Muscle layer of duodenum (tissue), 2 donors: ENCODE measurements around the gene ZNF429.
"Not testable (repeated sequence)": the region's sequence is repeated elsewhere in the genome, so short reads cannot be mapped to it uniquely, and the experiment has no call there.

Experiments
- H3K27ac ChIP-seq: one replicate; pipeline ENCODE4 v1.7.0; 2013; ENCODE audit warnings: mild to moderate bottlenecking, low read length
- H3K27me3 ChIP-seq: one replicate; pipeline ENCODE4 v1.7.0; 2013; ENCODE audit warnings: low read depth, mild to moderate bottlenecking, control low read depth, low read length
- H3K36me3 ChIP-seq, 2 donors: one replicate each; pipeline ENCODE4 v1.7.0; 2013; ENCODE audit warnings: low read length in 2 of 2, control low read depth in 1 of 2, mild to moderate bottlenecking in 1 of 2; ENCODE audit not compliant: insufficient read depth in 2 of 2, control insufficient read depth in 1 of 2
- H3K4me1 ChIP-seq, 2 donors: one replicate each; pipeline ENCODE4 v1.7.0; 2013; ENCODE audit warnings: low read length in 2 of 2, mild to moderate bottlenecking in 2 of 2, control low read depth in 1 of 2, moderate library complexity in 1 of 2; ENCODE audit not compliant: insufficient read depth in 2 of 2, control insufficient read depth in 1 of 2
- H3K4me3 ChIP-seq, 2 donors: one replicate each; pipeline ENCODE4 v1.7.0; 2013; ENCODE audit warnings: low read length in 2 of 2, low read depth in 1 of 2, mild to moderate bottlenecking in 1 of 2
- H3K9me3 ChIP-seq, 2 donors: one replicate each; pipeline ENCODE4 v1.7.0; 2013; ENCODE audit warnings: low read length in 2 of 2, control low read depth in 1 of 2, mild to moderate bottlenecking in 1 of 2; ENCODE audit not compliant: control insufficient read depth in 1 of 2
- donor health status: healthy.

Gene ZNF429

DNA sequence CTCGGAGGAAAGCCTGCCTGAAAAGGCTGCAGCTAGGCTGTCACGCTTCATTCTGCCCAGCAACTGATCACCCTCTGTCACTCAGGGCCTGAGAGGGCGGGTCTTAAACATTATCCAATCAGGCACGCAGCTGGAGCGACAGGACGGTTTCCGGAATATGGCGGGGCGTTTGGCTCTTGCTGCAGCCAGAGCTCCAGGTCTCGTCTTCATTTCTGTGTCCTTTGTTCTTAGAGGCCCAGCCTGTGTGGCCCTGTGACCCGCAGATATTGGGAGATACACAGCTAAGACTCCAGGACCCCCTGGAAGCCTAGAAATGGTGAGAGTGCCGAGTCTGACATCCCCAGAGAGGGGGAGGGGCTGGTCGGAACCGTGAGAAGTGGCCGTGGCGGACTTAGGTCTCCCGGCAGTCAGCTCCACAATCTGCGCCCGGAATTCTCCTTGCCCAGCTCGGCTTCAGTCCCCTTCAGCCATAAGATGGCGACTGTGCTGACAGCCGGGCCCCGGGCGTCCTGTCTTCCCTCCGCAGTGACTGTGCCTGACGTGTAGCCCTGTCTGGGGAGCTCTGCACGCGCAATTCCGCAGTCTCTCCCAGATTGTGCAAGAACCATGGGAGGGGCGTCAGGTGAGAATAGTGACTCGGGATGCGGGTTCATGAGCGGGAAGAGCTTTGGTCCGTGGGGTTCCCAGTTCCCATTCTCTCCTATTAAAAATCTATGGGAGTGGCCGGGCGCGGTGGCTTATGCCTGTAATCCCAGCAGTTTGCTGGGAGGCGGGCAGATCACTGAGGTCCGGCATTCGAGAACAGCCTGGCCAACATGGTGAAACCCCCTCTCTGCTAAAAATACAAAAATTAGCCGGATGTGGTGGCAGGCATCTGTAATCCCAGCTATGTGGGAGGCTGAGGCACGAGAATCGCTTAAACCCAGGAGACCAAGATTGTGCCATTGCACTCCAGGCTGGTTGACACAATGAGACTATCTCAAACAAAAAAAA is at the start of gene ZNF429:
Gene ZNF429 (plus strand): TSS at position 144 of the 993 bp plus-strand sequence. CDS start 170 bp downstream, at position 314.
- Histone ChIP-seq H3K9me3 (no peaks in the 10 kb centered on the region), H3K4me1 (peaks cover 0 to 20% of the 10 kb centered on the region in 2 donors), H3K36me3 (no peaks in the 10 kb centered on the region), H3K27me3 (no peaks in the 10 kb centered on the region), H3K27ac (peak within 1 kb of the TSS; percentile 96), H3K4me3 (peak within 1 kb of the TSS; percentile 86 to 91)

DNA sequence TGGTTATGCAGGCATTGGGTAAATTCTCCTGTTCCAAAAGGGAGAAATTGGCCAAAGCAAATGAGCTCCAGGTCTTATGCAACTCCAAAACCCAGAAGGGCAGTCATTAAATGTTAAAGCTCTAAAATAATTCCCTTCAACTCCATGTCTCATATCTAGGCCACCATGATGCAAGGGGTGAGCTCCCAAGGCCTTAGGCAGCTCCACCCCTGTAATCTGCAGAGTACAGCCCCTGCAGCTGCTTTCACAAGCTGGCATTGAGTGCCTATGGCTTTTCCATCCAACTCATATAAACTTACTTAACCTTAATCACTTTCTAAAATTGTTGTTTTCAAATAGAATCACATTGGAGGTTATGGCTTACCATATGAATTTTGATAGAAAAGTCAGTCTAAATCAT is 44.7 kb upstream of the ZNF429 start:
- H3K9me3 ChIP-seq, result peaks cover 0 to 15% of the 10 kb centered on the region in 2 donors
- no peaks in the 10 kb centered on the region for H3K27me3 ChIP-seq
- peaks cover 0 to 4% of the 10 kb centered on the region in 2 donors for H3K4me1 ChIP-seq
- H3K36me3 ChIP-seq, result no peaks in the 10 kb centered on the region
- no peak overlapping the region for H3K4me3 ChIP-seq
- H3K27ac ChIP-seq, result no peak overlapping the region

DNA sequence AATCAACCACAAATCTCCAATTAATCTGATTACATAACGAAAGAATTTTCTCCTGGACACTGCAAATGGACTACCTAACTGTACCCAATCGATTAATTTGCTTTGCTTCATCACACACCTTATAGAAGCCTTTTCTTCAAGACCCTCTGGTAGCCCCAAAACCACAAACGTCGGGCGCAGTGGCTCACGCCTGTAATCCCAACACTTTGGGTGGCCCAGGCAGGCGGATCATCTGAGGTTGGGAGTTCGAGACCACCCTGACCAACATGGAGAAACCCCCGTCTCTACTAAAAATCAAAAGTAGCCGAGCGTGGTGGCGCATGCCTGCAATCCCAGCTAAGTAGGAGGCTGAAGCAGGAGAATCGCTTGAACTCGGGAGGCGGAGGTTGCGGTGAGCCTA is 42.9 kb upstream of the ZNF429 start:
- Histone ChIP-seq H3K36me3 (no peaks in the 10 kb centered on the region), H3K27me3 (no peaks in the 10 kb centered on the region), H3K4me3 (no peak overlapping the region), H3K4me1 (peaks cover 0 to 4% of the 10 kb centered on the region in 2 donors), H3K9me3 (peaks cover 0 to 13% of the 10 kb centered on the region in 2 donors), H3K27ac (no peak overlapping the region)

DNA sequence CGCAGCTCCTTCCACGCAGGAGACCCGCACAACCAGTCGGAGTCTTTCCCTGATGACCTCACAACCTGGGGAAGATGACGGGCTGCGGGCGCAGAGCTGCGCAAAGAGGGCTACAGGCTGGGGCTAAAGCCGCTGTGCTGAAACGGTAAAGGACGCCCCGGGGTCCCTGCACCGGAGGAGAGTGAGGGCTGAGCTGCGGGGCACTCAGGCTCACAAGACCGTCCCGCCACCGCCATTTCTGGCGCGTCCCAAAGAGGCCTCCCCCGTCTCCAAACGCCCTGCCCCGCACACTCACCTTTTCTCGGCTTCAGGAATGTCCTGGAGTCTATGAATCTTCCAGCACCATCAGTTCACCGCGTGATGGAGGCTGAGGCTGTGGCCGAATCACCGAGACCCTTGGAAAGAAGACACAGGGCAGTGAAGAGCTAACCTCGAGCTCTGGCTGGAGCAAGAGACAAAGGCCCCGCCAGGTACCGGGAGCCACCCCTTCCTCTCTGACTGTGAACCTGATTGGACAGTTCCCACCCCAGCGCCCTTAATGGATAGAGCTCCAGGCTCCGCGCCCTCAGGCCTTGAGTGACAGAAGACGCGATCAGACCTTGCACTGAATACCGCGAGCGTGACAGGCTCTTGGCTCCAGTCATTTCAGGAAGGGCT is 41.8 kb upstream of the ZNF429 start:
- Histone ChIP-seq H3K36me3 (no peaks in the 10 kb centered on the region), H3K4me1 (peaks cover 0 to 4% of the 10 kb centered on the region in 2 donors), H3K27ac (no peak overlapping the region), H3K4me3 (peak overlapping the region in 1 of 2 donors; percentile 35), H3K27me3 (no peaks in the 10 kb centered on the region), H3K9me3 (peaks cover 0 to 6% of the 10 kb centered on the region in 2 donors)

DNA sequence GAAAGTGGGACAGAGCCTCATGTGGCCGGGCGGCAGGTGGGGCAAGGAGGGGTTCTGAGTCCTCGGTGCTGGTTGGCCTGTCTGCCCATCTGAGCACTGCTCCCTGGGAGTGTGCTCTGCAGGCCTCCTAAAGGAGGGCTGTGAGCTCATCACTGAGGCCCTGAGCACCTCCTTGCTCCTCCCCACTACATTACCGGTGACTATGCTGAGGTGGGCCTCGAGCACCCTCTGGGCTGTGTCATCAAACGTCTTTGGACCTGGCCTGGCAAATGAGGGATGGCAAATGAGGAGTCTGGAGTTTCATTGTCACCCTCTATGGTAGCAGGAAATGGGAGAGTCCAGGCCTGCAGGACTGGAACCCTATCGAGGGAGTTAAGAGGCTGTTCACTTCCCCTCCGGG is 38.8 kb upstream of the ZNF429 start:
- Histone ChIP-seq H3K4me3 (no peak overlapping the region), H3K4me1 (peaks cover 0 to 4% of the 10 kb centered on the region in 2 donors), H3K9me3 (peaks cover 0 to 6% of the 10 kb centered on the region in 2 donors), H3K27ac (no peak overlapping the region), H3K27me3 (no peaks in the 10 kb centered on the region), H3K36me3 (no peaks in the 10 kb centered on the region)

DNA sequence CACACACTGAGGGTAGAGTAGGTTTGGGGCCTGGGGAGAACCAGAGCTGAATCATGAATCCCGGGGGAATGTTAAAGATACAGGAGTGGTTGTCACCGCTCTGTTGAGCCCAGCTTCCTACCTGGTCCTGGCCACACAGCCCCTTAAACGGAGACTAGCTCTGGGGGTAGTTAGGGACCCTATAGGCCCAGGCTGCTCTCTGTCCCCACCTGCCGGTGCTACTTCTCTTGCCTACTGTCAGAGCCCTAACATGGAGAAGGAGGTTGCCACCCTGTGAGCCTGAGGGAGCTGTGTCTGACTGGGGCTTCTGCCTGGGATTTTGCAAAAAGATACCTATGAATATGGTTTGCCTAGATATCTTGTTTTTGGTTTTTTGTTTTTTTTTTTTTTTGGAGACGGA is 36.6 kb upstream of the ZNF429 start:
- Histone ChIP-seq H3K9me3 (no peaks in the 10 kb centered on the region), H3K4me3 (no peak overlapping the region), H3K4me1 (no peaks in the 10 kb centered on the region), H3K27ac (no peak overlapping the region), H3K36me3 (no peaks in the 10 kb centered on the region), H3K27me3 (no peaks in the 10 kb centered on the region)

DNA sequence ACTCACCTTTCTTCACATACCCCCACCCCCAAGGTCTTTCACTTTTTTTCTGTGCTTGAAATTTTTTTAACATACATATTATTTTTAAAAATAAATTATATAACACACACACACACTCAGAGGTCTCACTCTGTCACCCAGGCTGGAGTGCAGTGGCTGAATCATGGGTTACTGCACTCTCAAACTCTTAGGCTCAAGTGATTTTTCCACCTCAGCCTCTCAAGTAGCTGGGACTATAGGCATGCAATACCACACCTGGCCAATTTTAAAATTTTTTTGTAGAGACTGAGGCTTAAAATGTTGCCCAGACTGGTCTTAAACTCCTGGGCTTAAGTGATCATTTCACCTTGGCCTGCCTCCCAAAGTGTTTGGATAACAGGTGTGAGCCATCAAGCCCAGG is 32.9 kb upstream of the ZNF429 start:
- Histone ChIP-seq H3K27me3 (no peaks in the 10 kb centered on the region), H3K4me3 (no peak overlapping the region), H3K27ac (no peak overlapping the region), H3K9me3 (no peaks in the 10 kb centered on the region), H3K36me3 (no peaks in the 10 kb centered on the region), H3K4me1 (peaks cover 0 to 12% of the 10 kb centered on the region in 2 donors)

DNA sequence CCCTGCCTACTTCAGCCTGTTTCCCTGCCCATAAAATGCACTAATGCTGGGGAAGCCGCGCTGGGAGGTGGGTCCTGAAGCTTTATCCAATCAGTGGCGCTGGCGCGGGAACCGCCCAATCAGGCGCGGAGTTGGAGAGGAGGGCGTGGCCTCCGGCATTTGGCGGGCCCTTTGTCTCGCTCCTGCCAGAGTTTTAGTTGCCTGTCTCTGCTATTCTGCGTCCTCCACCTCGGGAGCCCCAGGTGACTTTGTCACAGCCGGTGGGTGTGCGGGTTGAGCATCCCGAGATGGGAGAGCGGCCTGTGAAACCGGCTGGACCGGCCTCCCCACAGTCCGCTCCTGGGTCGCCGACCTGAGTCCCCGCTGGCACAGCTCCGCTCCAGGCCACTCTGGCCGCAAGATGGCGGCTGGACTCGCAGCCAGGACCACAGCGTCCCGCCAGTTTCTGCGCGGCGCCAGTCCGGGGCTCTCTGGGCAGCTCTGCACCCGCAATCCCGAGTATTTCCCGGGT is 30.7 kb upstream of the ZNF429 start:
- H3K27ac ChIP-seq, result no peak overlapping the region

DNA sequence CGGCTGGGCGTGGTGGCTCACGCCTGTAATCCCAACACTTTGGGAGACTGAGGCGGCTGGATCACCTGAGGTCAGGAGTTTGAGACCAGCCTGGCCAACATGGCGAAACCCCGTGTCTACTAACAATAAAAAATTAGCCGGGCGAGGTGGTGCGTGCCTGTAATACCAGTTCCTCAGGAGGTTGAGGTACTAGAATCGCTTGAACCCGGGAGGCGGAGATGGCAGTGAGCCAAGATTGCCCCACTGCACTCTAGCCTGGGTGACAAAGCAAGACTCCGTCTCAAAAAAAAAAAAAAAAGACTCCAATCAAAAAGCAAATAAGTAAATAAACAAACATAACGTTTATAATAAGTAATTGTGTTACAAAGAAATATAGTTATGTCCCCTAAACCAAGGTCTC is 23.0 kb upstream of the ZNF429 start:
- not testable (repeated sequence) for H3K4me3 ChIP-seq, H3K9me3 ChIP-seq, H3K4me1 ChIP-seq, H3K27ac ChIP-seq, H3K27me3 ChIP-seq, H3K36me3 ChIP-seq

More for the DNA sequence above, 30.7 kb upstream of the ZNF429 start:
- Histone ChIP-seq H3K4me1 (peaks cover 0 to 12% of the 10 kb centered on the region in 2 donors), H3K36me3 (no peaks in the 10 kb centered on the region), H3K4me3 (peak overlapping the region; percentile 48 to 81), H3K27me3 (no peaks in the 10 kb centered on the region), H3K9me3 (no peaks in the 10 kb centered on the region)

DNA sequence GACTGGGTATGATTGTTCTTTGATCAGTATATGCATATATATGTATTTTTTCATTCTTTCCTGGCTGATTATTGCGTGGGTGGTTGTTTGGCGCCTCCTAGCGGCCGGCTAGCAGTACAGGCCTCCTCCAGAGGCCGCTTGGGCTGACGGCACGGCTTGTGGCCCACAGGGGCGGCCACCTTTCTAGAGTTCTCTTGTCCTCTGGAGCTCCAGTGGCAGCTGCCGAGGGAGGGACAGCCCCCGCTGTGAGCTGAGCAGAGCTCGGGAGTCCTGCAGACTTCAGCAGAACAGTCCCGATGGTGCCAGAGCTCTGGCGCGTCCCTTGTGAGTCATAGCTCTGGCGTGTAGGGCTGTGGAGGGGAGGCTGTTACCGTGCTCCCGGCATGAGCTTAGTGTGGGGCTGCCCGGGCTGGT is 22.5 kb upstream of the ZNF429 start:
- H3K4me1 ChIP-seq, result no peaks in the 10 kb centered on the region
- H3K9me3 ChIP-seq, result no peaks in the 10 kb centered on the region
- H3K27me3 ChIP-seq, result no peaks in the 10 kb centered on the region
- no peak overlapping the region for H3K27ac ChIP-seq
- peak overlapping the region in 1 of 2 donors; percentile 40 for H3K4me3 ChIP-seq
- H3K36me3 ChIP-seq, result no peaks in the 10 kb centered on the region

DNA sequence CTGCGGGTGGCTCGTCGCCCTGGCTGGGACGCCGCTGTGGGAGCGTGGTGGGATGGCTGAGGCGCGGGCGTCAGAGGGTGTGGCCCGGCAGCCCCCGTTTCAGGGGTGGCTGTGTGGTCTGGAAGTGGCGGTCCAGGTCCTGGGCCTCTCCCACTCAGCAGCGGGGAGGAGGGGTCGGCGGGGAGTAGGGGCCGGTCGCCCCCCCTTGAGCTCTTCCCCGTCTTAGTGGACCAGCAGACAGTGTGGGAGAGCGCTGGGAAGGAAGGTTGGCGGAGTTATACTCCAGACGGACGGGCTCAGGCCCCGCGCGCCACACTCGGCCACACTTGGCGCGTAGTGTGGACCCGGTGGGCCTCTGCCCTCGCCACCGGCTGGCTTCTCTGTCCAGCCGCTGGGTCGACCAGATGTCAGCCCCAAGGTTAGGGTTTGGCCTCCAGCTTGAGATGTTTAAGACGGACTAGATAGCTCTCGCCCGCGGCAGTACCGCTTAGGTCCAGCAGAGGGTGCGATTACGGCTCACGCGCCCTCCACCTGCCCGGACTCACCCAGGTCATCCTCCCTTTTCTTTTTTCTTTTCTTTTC is 21.7 kb upstream of the ZNF429 start:
- Histone ChIP-seq H3K9me3 (no peaks in the 10 kb centered on the region), H3K4me1 (no peaks in the 10 kb centered on the region), H3K27me3 (no peaks in the 10 kb centered on the region), H3K36me3 (no peaks in the 10 kb centered on the region), H3K27ac (no peak overlapping the region), H3K4me3 (peak overlapping the region in 1 of 2 donors; percentile 40)
